SK-N-SH treated with all-trans-retinoic acid at 6 μM for 48 hours (cell line): Measurements from ENCODE around the gene MYLIP.

Source experiments
- ATAC-seq: fragments of 200-7000 bp; cut with Tn5 transposase; 3 replicates; pipeline ENCODE4 v1.9.1; 2020; ENCODE audit warnings: mild to moderate bottlenecking, moderate library complexity
- ARNTL ChIP-seq: fragments of 450-650 bp; formaldehyde crosslinking; IDR thresholded peaks from 2 replicates; pipeline ENCODE4 v1.5.0; 2020; ENCODE audit warnings: low read depth, mild to moderate bottlenecking, moderate library complexity, borderline replicate concordance
- BACH2 ChIP-seq: fragments of 250-450 bp; sonication (Bioruptor Pico); IDR thresholded peaks from 2 replicates; pipeline ENCODE4 v1.9.0; 2021; ENCODE audit warnings: mild to moderate bottlenecking, borderline replicate concordance
- CREB5 ChIP-seq: fragments of 250-450 bp; sonication (Bioruptor Pico); IDR thresholded peaks from 2 replicates; pipeline ENCODE4 v1.5.1; 2020; ENCODE audit warnings: low read depth, mild to moderate bottlenecking, moderate library complexity
- CSDC2 ChIP-seq: fragments of 250-450 bp; sonication (Bioruptor Pico); IDR thresholded peaks from 2 replicates; pipeline ENCODE4 v1.5.0; 2020; ENCODE audit warnings: mild to moderate bottlenecking, moderate library complexity
- CSRNP3 ChIP-seq: fragments of 250-450 bp; sonication (Bioruptor Pico); IDR thresholded peaks from 2 replicates; pipeline ENCODE4 v1.5.1; 2021; ENCODE audit warnings: mild to moderate bottlenecking, moderate library complexity
- ESRRG ChIP-seq: fragments of 250-450 bp; sonication (Bioruptor Pico); IDR thresholded peaks from 2 replicates; pipeline ENCODE4 v1.6.1; 2021; ENCODE audit warnings: mild to moderate bottlenecking
- GLIS3 ChIP-seq: fragments of 250-450 bp; sonication (Bioruptor Pico); IDR thresholded peaks from 2 replicates; pipeline ENCODE4 v1.5.0; 2020; ENCODE audit warnings: mild to moderate bottlenecking, moderate library complexity
- ISL1 ChIP-seq: fragments of 250-450 bp; sonication (Bioruptor Pico); IDR thresholded peaks from 2 replicates; pipeline ENCODE4 v2.1.2; 2022; ENCODE audit warnings: mild to moderate bottlenecking, moderate library complexity
- OSR1 ChIP-seq: fragments of 250-450 bp; sonication (Bioruptor Pico); IDR thresholded peaks from 2 replicates; pipeline ENCODE4 v1.8.0; 2022; ENCODE audit warnings: moderate library complexity, mild to moderate bottlenecking, inconsistent platforms
- PATZ1 ChIP-seq: fragments of 250-450 bp; sonication (Bioruptor Pico); IDR thresholded peaks from 2 replicates; pipeline ENCODE4 v1.8.0; 2020; ENCODE audit warnings: mild to moderate bottlenecking, moderate library complexity, borderline replicate concordance
- POU6F1 ChIP-seq: fragments of 250-450 bp; sonication (Bioruptor Pico); IDR thresholded peaks from 2 replicates; pipeline ENCODE4 v1.8.0; 2021; ENCODE audit warnings: low read depth, mild to moderate bottlenecking, moderate library complexity, borderline replicate concordance
- RARB ChIP-seq: fragments of 250-450 bp; sonication (Bioruptor Pico); IDR thresholded peaks from 2 replicates; pipeline ENCODE4 v1.8.0; 2021; ENCODE audit warnings: mild to moderate bottlenecking, moderate library complexity
- SNAI2 ChIP-seq: fragments of 250-450 bp; sonication (Bioruptor Pico); IDR thresholded peaks from 2 replicates; pipeline ENCODE4 v1.5.0; 2020; ENCODE audit warnings: mild to moderate bottlenecking, moderate library complexity
- TCF4 ChIP-seq: fragments of 250-450 bp; sonication (Bioruptor Pico); IDR thresholded peaks from 2 replicates; pipeline ENCODE4 v1.8.0; 2021; ENCODE audit warnings: mild to moderate bottlenecking, moderate library complexity, borderline replicate concordance
- TOX ChIP-seq: fragments of 250-450 bp; sonication (Bioruptor Pico); IDR thresholded peaks from 2 replicates; pipeline ENCODE4 v1.8.0; 2021; ENCODE audit warnings: mild to moderate bottlenecking, moderate library complexity, borderline replicate concordance
- TSHZ2 ChIP-seq: fragments of 250-450 bp; sonication (Bioruptor Pico); IDR thresholded peaks from 2 replicates; pipeline ENCODE4 v1.5.0; 2020; ENCODE audit warnings: mild to moderate bottlenecking, moderate library complexity
- ZC3H10 ChIP-seq: fragments of 250-450 bp; sonication (Bioruptor Pico); IDR thresholded peaks from 2 replicates; pipeline ENCODE4 v1.5.1; 2021; ENCODE audit warnings: mild to moderate bottlenecking, moderate library complexity
- ZFP3 ChIP-seq: fragments of 250-450 bp; sonication (Bioruptor Pico); IDR thresholded peaks from 2 replicates; pipeline ENCODE4 v1.5.0; 2020; ENCODE audit warnings: mild to moderate bottlenecking, moderate library complexity
- ZFP30 ChIP-seq: fragments of 450-650 bp; formaldehyde crosslinking; IDR thresholded peaks from 2 replicates; pipeline ENCODE4 v1.5.0; 2022; ENCODE audit warnings: mild to moderate bottlenecking, moderate library complexity
- ZNF565 ChIP-seq: fragments of 450-650 bp; formaldehyde crosslinking; conservative IDR thresholded peaks from 2 replicates; pipeline ENCODE4 v1.5.0; 2020; ENCODE audit warnings: low read depth, mild to moderate bottlenecking, moderate library complexity
- ZNF70 ChIP-seq: fragments of 450-650 bp; formaldehyde crosslinking; IDR thresholded peaks from 2 replicates; pipeline ENCODE4 v1.5.0; 2020; ENCODE audit warnings: mild to moderate bottlenecking, moderate library complexity
- ZNF8 ChIP-seq: fragments of 450-650 bp; formaldehyde crosslinking; IDR thresholded peaks from 2 replicates; pipeline ENCODE4 v1.5.0; 2020; ENCODE audit warnings: mild to moderate bottlenecking, moderate library complexity

MYLIP gene

GRCh38 chr6:16163066-16163465 is 34.2 kb downstream of the MYLIP start:
- no peak for ATAC-seq
- TF ChIP-seq ISL1 (CRISPR knock-in tag) (no peak), CSDC2 (CRISPR knock-in tag) (no peak), POU6F1 (no peak), ESRRG (CRISPR knock-in tag) (no peak), ZNF70 (CRISPR knock-in tag) (no peak), CREB5 (no peak), ZNF8 (CRISPR knock-in tag) (no peak), ARNTL (CRISPR knock-in tag) (no peak), TCF4 (CRISPR knock-in tag) (no peak), ZNF565 (CRISPR knock-in tag) (no peak), GLIS3 (CRISPR knock-in tag) (no peak), CSRNP3 (CRISPR knock-in tag) (no peak), TSHZ2 (CRISPR knock-in tag) (no peak), BACH2 (no peak), RARB (CRISPR knock-in tag) (no peak), ZC3H10 (CRISPR knock-in tag) (no peak), ZFP3 (CRISPR knock-in tag) (no peak)

GRCh38 chr6:16163535-16164300 is 34.8 kb downstream of the MYLIP start:
- peak; percentile 27; the same call in 1 of the 3 replicates for ATAC-seq
- peak; percentile 77 for TF ChIP-seq ISL1 (CRISPR knock-in tag)
- TF ChIP-seq TCF4 (CRISPR knock-in tag): no peak
- TF ChIP-seq ZNF70 (CRISPR knock-in tag): no peak

- ATAC-seq: no peak
- TF ChIP-seq PATZ1 (CRISPR knock-in tag) (no peak), RARB (CRISPR knock-in tag) (no peak), ZFP3 (CRISPR knock-in tag) (no peak), TSHZ2 (CRISPR knock-in tag) (no peak), SNAI2 (CRISPR knock-in tag) (no peak), ZC3H10 (CRISPR knock-in tag) (no peak), TOX (CRISPR knock-in tag) (no peak), OSR1 (no peak), GLIS3 (CRISPR knock-in tag) (no peak), POU6F1 (no peak), CSRNP3 (CRISPR knock-in tag) (no peak), TCF4 (CRISPR knock-in tag) (no peak), ZFP30 (no peak)
Measured at GRCh38 chr6:16165641-16166040, 36.8 kb downstream of the MYLIP start.
